Lower lobe of right lung (tissue), 2 donors: ENCODE data around the gene TSC2. TPM values are rescaled to one million over a fixed set of nuclear protein-coding genes. Genes with fewer than 3 reads are reported as not detected.

Source experiments
- ATAC-seq, 2 donors: fragments of 200-7000 bp; cut with Tn5 transposase; one replicate each; pipeline ENCODE4 v1.9.1; 2020 to 2022; ENCODE audit warnings: mild to moderate bottlenecking in 2 of 2, moderate library complexity in 2 of 2
- DNase-seq: peaks from one replicate; pipeline ENCODE4 v3.0.0-alpha.2; 2020
- H3K27ac ChIP-seq: fragments of 200-600 bp; one replicate; pipeline ENCODE4 v1.8.0; 2022
- H3K27me3 ChIP-seq: fragments of 200-600 bp; one replicate; pipeline ENCODE4 v1.8.0; 2022; ENCODE audit warnings: low read depth
- H3K36me3 ChIP-seq: fragments of 200-600 bp; one replicate; pipeline ENCODE4 v1.8.0; 2022; ENCODE audit warnings: mild to moderate bottlenecking
- H3K4me1 ChIP-seq: fragments of 200-600 bp; one replicate; pipeline ENCODE4 v1.8.0; 2022
- H3K4me3 ChIP-seq: fragments of 200-600 bp; one replicate; pipeline ENCODE4 v1.8.0; 2022; ENCODE audit warnings: mild to moderate bottlenecking
- H3K9me3 ChIP-seq: fragments of 200-600 bp; one replicate; pipeline ENCODE4 v1.8.0; 2022
- CTCF ChIP-seq: fragments of 200-600 bp; IDR thresholded peaks from one replicate; pipeline ENCODE4 v1.8.0; 2022; ENCODE audit warnings: antibody characterized with exemption, mild to moderate bottlenecking
- intact Hi-C: fragments of 100-400 bp; cut with DNase I; formaldehyde crosslinking; loops from one replicate; pipeline ENCODE4 v1.11.0; 2022
- total RNA-seq: library from RNA; stranded (reverse); fragmentation: NEBNext Ultra II Directional; extraction: Animal tissue kit (Norgen Biotek cat#: 25700); gene quantifications from one replicate; pipeline ENCODE4 v1.2.1, GENCODE V29; 2021
- donor health status: DM: no; HTN: yes; CAD: no; lungs with severe emphysema.

TSC2 gene
- total RNA-seq, 1 donor from 2014 or later: 123 TPM

DNA sequence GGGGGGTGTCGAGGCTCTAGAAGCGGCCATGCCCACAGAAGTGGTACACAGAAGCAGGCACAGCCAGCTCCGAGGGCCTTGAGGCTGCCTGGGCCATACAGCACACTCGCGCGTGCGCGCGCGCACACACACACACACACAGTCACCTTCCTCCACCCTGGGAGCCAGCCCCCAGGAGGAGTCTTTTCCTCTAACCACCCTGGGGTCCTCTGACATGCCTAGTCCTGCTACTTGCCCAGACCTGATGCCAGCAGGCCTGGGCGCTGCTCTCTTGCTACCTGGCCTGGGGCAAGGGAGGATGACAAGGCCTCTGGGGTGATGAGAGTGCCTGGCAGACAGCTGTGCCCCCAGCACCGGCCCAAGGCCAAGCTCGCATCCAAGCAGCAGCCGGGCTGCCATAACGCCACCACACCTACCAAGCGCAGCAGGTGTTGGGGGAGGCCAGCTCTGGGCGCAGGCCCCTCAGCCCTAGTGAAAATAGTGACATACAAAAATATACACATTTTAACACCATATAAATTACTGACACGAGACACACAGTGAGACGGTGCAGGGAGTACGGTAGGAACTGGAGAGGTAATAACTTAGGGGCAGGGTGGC, 41.1 kb downstream of the TSC2 start:
- intact Hi-C loops: no loop called here
- H3K4me3 ChIP-seq: no peak overlapping the region
- peaks cover 6% of the 10 kb centered on the region for H3K4me1 ChIP-seq
- ATAC-seq (no peak), DNase-seq (no peak)
- no peak for TF ChIP-seq CTCF
- no peaks in the 10 kb centered on the region for H3K9me3 ChIP-seq
- H3K27ac ChIP-seq: no peak overlapping the region
- peaks cover 95% of the 10 kb centered on the region for H3K36me3 ChIP-seq
- H3K27me3 ChIP-seq: no peaks in the 10 kb centered on the region

DNA sequence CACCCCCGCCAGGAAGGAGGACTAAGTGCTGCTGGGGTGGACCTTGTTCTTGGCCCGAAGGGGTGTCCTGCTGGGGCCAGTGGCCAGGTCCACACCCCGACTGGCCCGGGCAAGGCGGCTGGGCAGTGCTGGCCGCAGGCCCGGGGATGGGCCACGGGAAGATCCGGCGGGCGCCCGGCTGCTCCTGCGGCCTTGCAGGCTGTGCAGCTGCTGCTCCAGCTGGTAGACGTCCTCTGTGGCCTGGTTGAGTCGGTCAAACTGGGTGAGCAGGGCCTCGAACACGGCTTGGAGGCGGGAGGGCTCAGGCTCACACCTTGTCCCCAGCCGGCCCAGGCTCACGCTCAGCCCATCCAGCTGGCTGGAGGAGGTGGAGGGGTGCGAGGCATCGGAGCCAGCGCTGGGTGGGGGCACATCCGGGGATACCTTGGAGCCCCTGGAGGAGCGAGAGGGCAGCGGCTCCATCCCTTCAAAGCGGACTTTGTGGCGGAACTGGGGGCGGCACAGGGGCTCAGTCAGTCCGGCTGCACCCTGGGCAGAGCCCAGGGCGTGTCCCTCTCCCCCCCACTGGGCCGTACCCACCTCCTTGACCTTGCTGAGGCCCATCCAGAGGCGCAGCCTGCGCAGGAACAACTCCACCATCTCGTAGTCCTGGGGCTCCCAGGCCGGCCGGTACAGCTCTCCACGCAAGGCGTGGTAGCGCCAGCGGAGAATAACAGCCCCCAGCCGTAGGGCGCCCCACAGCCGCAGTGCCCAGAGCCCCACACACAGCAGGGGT, 42.1 kb downstream of the TSC2 start:
- peaks cover 95% of the 10 kb centered on the region for H3K36me3 ChIP-seq
- H3K27me3 ChIP-seq: no peaks in the 10 kb centered on the region
- ATAC-seq (no peak), DNase-seq (no peak)
- TF ChIP-seq CTCF: no peak
- H3K4me3 ChIP-seq: no peak overlapping the region
- intact Hi-C loops: no loop called here
- H3K9me3 ChIP-seq: no peaks in the 10 kb centered on the region
- H3K27ac ChIP-seq: no peak overlapping the region
- peaks cover 6% of the 10 kb centered on the region for H3K4me1 ChIP-seq

- ATAC-seq: peak; percentile 0 to 3
- no peaks in the 10 kb centered on the region for H3K9me3 ChIP-seq
- no peak overlapping the region for H3K4me3 ChIP-seq
- DNase-seq: no peak
- peaks cover 95% of the 10 kb centered on the region for H3K36me3 ChIP-seq
- H3K27me3 ChIP-seq: no peaks in the 10 kb centered on the region
- no peak for TF ChIP-seq CTCF
- intact Hi-C loops: no loop called here
- peaks cover 6% of the 10 kb centered on the region for H3K4me1 ChIP-seq
- no peak overlapping the region for H3K27ac ChIP-seq
Measured at GRCh38 chr16:2090481-2090776, 42.6 kb downstream of the TSC2 start.

DNA sequence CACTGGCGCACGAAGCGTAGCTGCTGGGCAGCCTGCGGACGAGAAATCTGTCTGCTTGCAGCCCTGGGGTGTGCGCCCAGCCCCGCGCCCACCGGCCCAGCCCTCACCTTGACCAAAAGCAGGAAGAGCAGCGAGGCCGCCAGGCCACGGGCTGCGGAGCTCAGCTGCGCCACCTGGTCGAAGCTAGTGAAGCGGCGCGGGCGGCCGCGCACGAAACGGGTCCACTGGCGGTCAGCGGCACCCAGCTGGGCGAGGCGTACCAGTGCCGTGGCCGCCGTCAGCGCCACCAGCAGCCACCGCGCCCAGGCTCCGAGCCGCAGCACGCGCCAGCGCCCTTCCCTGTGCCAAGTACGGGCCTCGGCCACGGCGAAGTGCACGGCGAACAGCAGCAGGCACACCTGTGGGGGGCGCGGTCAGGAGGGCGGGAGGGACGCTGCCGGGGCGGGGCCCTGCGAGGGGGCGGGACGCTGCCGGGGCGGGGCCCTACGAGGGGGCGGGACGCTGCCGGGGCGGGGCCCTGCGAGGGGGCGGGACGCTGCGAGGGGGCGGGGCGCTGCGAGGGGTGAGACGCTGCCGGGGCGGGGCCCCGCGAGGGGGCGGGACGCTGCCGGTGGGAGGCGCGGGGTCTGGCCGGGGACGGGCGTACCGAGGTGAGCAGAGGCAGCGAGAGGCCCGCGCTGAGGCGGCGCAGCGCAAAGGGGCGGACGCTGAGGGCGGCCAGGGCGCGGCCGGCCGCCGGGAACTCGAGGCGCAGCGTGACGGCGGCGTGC, 43.2 kb downstream of the TSC2 start:
- intact Hi-C loops: no loop called here
- TF ChIP-seq CTCF: peak; percentile 42
- no peaks in the 10 kb centered on the region for H3K27me3 ChIP-seq
- peak overlapping the region; percentile 25 for H3K4me3 ChIP-seq
- H3K4me1 ChIP-seq: peaks cover 6% of the 10 kb centered on the region
- ATAC-seq (peak; percentile 89 to 90), DNase-seq (peak; percentile 87)
- H3K9me3 ChIP-seq: no peaks in the 10 kb centered on the region
- peak overlapping the region; percentile 64 for H3K27ac ChIP-seq
- H3K36me3 ChIP-seq: peaks cover 95% of the 10 kb centered on the region

- peak overlapping the region; percentile 25 for H3K4me3 ChIP-seq
- H3K4me1 ChIP-seq: peaks cover 6% of the 10 kb centered on the region
- DNase-seq (no peak), ATAC-seq (no peak)
- no peaks in the 10 kb centered on the region for H3K27me3 ChIP-seq
- peak overlapping the region; percentile 64 for H3K27ac ChIP-seq
- no peak for TF ChIP-seq CTCF
- H3K9me3 ChIP-seq: no peaks in the 10 kb centered on the region
- peaks cover 95% of the 10 kb centered on the region for H3K36me3 ChIP-seq
- intact Hi-C loops: no loop called here
Measured at GRCh38 chr16:2091547-2092255, 43.9 kb downstream of the TSC2 start.
